ENCODE results near the gene SYCN. TPM values are rescaled to one million over a fixed set of nuclear protein-coding genes. Genes with fewer than 3 reads are reported as not detected.

The SYCN gene
- total RNA-seq, 1 donor from 2014 or later, result not detected

DNA sequence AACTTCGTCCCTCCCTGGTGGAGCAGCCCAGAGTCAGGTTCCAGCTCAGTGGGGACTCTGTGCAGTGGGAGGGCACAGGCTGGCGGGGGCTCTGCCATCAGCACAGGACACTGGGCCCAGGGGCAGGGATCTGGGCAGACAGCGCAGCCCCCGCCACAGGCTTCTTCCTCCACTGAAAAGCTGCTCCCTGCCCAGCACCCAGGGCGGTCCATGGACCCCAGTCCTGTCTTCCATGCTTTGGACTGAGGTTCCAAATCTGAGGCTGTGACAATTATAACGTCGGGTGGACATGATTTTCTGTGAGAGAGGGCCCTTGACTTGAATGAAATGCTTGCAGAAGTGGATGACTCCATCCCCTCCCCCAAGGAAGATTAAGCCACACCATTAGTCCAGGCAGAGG lies 28.5 kb downstream of the SYCN start:
- TF ChIP-seq, protein P1, sequence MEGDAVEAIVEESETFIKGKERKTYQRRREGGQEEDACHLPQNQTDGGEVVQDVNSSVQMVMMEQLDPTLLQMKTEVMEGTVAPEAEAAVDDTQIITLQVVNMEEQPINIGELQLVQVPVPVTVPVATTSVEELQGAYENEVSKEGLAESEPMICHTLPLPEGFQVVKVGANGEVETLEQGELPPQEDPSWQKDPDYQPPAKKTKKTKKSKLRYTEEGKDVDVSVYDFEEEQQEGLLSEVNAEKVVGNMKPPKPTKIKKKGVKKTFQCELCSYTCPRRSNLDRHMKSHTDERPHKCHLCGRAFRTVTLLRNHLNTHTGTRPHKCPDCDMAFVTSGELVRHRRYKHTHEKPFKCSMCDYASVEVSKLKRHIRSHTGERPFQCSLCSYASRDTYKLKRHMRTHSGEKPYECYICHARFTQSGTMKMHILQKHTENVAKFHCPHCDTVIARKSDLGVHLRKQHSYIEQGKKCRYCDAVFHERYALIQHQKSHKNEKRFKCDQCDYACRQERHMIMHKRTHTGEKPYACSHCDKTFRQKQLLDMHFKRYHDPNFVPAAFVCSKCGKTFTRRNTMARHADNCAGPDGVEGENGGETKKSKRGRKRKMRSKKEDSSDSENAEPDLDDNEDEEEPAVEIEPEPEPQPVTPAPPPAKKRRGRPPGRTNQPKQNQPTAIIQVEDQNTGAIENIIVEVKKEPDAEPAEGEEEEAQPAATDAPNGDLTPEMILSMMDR (conservative IDR thresholded peaks at IDR 0.05; ENCODE audit: low read depth, low read length), result no peak
- H3K4me3 ChIP-seq (ENCODE audit: low read depth, low read length), result no peak overlapping the region

DNA sequence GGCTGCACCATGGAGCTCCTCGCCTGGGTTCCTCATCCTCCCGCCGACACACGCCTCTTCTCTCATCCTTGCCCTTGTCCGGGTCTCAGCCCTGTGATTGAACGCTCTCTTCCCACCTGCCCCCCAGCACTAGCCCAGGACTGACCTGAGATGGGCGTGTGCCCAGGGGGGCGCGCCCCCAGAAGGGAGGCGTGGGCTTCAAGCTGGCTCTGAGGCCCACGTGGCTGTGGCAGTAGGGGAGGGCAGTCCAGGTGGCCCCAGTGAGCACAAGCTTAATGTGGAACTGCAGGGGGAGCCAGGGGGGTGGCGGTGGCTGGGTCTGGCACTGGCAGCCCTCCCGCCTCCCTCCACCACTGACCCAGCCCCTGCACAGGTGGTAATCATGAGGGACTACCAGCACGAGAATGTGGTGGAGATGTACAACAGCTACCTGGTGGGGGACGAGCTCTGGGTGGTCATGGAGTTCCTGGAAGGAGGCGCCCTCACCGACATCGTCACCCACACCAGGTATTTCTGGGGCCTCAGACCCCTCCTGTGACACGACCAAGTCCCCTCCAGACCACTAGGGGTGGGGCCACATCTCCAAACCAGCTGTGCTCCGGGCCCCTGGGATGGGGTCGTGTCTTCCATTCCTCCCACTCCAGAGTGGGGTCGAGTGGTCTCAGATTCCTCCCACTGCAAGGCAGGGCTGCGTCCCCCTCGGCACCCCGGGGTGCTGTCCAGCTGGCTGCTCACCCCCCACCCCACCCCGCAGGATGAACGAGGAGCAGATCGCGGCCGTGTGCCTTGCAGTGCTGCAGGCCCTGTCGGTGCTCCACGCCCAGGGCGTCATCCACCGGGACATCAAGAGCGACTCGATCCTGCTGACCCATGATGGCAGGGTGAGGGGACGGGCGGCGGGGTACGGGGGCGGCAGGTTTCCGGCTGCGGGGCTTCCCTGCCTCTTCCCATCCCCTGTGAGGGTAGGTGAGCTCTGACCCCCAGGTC lies 29.2 kb downstream of the SYCN start:
- no peak for DNase-seq (ENCODE audit: low read depth)
- TF ChIP-seq, protein P1 (conservative IDR thresholded peaks at IDR 0.05; ENCODE audit: low read depth, low read length), result no peak
- no peak overlapping the region for H3K4me3 ChIP-seq (ENCODE audit: low read depth, low read length)

More for the DNA sequence above, 28.5 kb downstream of the SYCN start:
- DNase-seq (ENCODE audit: low read depth), result no peak

DNA sequence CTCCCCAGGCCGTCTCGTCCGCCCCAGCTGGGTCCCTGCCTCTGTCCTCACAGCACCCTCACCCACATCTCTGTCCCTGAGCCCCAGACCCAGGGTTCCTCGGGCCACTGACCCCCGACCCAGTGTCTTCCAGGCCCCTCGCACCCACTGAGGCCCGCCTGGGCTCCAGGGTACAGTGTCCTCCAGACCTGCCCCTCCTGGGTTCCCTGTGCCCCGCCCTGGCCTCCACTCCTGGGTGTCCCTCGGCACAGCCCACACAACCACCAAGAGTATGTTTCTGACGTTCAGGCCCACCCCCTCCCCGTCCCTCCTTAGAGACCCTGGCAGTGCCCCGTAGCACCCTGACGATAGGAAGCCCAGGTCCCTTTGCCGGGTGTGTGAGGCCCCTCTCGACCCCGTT lies 29.9 kb downstream of the SYCN start:
- DNase-seq (ENCODE audit: low read depth), result no peak
- H3K4me3 ChIP-seq (ENCODE audit: low read depth, low read length), result no peak overlapping the region
- TF ChIP-seq, protein P1 (conservative IDR thresholded peaks at IDR 0.05; ENCODE audit: low read depth, low read length), result no peak

DNA sequence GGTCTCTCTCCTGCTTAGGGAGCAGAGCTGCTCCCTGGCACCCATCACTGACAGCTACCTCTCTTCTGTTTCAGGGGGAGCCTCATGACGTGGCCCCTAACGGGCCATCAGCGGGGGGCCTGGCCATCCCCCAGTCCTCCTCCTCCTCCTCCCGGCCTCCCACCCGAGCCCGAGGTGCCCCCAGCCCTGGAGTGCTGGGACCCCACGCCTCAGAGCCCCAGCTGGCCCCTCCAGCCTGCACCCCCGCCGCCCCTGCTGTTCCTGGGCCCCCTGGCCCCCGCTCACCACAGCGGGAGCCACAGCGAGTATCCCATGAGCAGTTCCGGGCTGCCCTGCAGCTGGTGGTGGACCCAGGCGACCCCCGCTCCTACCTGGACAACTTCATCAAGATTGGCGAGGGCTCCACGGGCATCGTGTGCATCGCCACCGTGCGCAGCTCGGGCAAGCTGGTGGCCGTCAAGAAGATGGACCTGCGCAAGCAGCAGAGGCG lies 30.5 kb downstream of the SYCN start:
- no peak overlapping the region for H3K4me3 ChIP-seq (ENCODE audit: low read depth, low read length)
- DNase-seq (ENCODE audit: low read depth), result no peak
- TF ChIP-seq, protein P1 (conservative IDR thresholded peaks at IDR 0.05; ENCODE audit: low read depth, low read length), result no peak

DNA sequence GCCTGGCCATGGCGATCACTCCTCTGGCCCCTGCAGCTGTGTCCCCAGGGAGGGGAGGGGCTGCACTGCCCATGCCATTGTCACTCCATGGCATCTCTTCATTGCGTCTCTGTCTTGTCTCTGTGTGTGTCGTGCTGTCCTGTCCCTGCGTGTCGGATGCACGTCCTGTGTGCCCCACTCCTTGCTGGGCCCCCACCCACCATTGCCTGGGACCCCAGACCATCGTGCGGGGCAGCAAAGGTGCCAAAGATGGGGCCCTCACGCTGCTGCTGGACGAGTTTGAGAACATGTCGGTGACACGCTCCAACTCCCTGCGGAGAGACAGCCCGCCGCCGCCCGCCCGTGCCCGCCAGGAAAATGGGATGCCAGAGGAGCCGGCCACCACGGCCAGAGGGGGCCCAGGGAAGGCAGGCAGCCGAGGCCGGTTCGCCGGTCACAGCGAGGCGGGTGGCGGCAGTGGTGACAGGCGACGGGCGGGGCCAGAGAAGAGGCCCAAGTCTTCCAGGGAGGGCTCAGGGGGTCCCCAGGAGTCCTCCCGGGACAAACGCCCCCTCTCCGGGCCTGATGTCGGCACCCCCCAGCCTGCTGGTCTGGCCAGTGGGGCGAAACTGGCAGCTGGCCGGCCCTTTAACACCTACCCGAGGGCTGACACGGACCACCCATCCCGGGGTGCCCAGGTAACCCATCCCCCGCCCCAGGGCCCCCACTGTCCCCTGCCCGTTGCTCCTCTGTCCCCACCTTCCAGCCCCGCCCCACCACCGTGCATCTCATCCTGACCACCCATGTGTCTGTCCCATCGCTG lies 31.2 kb downstream of the SYCN start:
- TF ChIP-seq, protein P1 (conservative IDR thresholded peaks at IDR 0.05; ENCODE audit: low read depth, low read length), result no peak
- no peak overlapping the region for H3K4me3 ChIP-seq (ENCODE audit: low read depth, low read length)
- DNase-seq (ENCODE audit: low read depth), result no peak

DNA sequence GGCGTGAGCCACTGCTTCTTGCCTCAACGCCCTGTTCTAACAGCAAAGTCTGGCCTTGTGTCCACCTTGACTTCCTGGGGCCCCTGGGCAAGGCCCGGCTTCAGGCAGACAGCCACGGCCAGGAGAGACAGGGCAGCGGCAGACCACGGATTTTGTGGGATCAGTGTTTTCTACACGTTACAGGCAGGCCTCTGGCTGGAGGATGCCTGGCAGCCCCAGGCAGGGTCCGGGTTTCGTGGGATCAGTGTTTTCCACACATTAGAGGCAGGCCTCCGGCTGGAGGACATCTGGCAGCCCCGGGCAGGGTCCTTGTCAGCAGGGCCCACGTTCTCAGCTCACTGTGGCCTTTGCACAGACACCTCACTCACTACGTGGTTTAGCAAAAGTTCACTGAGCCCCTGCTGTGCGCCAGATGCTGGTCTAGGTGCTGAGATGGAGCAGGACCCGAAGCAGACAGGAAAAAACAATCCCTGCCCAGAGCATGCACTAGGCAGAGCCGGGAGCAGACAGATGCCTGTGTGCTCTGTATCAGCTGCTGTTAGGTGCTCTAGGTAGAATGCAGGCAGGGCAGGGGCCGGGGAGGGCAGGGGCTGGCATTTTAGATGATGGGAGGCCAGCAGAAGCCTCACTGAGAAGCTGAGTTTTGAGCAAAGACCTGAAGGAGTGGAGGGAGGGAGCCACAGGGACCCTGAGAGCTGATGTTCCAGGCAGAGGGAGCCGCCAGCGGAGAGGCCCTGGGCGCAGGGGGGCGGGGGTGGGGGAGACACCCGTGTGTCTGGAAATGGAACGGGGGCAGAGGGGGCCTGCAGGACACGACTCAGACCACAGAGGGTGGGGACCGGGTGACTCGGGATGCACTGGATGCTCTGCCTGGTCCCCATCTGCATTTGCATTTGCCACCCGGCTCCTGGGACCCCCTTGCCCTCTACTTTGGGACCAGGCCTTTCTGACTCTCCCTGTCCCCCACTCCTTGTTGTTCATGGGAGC lies 32.3 kb downstream of the SYCN start:
- no peak for DNase-seq (ENCODE audit: low read depth)
- H3K4me3 ChIP-seq (ENCODE audit: low read depth, low read length), result no peak overlapping the region
- TF ChIP-seq, protein P1 (conservative IDR thresholded peaks at IDR 0.05; ENCODE audit: low read depth, low read length), result no peak
